Activated CD4-positive, alpha-beta T cell treated with anti-CD3 and anti-CD28 coated beads, Interleukin-2, Interleukin-6, amounts not matched to agents 100 ng/mL and 50 ng/mL, durations not matched to agents 16 hours and 8 hours (primary cell): ENCODE results near the gene CRIM1.

Experiments used
- DNase-seq: peaks from one replicate; pipeline ENCODE4 v3.0.0-alpha.2; 2020

Gene CRIM1

GRCh38 chr2:36355151-36355889, at the start of gene CRIM1:
Gene CRIM1, plus strand, starts transcription at chr2:36355778. Its CDS starts 515 bp downstream, at chr2:36356293.
- DNase-seq: peak; percentile 55

DNA sequence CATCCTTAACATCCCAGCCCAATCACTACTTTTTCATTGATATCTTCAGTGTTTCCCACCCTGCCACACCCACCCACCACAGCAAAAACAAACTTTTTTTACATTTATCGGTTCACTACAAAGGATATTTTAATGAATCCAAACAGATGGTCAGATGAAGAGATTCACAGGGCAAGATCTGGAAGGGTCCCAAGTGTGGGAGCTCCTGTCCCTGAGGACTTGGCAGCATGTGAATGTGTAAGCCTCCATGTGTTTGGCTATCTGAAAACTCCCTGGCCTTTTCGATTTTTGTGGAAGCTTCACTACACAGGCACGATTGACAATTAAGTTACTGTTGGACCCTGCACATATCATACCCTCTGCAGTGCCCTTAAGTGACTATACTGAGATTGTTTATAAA, 48.1 kb upstream of the CRIM1 start:
- DNase-seq: no peak

DNA sequence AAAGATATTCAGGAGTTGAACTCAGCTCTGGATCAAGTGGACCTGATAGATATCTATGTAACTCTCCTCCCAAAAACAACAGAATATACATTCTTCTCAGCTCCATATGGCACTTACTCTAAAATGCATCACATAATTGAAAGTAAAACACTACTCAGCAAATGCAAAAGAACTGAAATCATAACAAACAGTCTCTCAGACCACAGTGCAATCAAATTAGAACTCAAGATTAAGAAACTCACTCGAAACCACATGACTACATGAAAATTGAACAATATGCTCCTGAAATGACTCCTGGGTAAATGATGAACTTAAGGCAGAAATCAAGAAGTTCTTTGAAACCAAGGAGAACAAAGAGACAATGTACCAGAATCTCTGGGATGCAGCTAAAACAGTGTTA, 45.1 kb upstream of the CRIM1 start:
- peak; percentile 30 for DNase-seq

GRCh38 chr2:36318547-36318946, 37.0 kb upstream of the CRIM1 start:
- DNase-seq: no peak

GRCh38 chr2:36322108-36322507, 33.5 kb upstream of the CRIM1 start:
- no peak for DNase-seq

DNA sequence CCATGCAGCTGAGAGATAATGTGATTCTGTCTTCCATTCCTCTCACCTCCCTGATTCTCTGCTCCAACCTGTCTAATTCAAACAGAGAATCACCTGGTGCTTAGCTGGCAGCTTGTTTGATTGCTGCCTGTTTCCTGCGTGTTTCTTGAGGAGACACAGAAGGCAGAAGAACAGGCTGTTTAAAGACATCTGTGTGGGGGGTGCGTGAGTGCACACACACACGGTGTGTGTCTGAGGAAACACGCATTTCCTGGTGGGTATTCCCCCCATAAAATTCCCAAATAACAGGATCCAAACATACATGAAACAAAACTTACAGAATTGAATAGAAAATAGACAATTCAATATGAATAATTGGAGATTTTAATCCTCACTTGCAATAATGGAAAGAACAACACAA, 29.3 kb upstream of the CRIM1 start:
- DNase-seq: no peak

GRCh38 chr2:36329251-36329650, 26.3 kb upstream of the CRIM1 start:
- no peak for DNase-seq

DNA sequence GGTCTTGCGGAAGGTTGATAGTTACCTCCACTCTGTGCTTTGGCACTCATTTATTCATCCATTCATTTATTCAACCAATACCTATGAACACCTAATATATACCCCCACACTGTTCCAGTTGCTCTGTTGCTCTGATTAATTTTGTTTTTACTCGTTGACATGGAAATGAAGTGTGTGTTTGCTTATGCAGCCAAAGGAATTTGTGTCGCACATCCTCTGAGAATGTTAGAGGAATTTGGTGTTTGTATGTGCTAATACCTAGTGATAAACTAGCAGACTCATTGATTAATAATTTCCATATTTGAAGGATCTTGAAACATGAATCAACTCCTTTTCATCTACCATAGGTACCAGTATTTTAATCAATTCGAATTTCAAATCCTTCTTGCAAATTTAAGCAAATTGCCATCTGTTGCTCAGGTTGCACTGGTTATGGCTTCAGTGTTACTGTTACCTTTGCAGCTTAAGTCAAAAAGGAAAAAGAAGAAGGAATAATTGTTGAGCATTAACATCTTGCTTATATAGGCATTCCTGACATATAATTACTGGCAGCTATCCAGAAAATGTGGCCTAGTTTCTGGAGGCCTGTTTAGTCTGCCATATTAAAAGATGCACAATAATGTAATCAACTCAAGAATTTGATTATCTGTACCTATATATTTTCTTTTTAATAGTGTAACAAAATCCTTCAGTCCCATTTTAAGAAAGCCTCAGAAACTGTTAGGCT, 25.7 kb upstream of the CRIM1 start:
- no peak for DNase-seq

- DNase-seq: no peak
These were observed 24.8 kb upstream of the CRIM1 start for GRCh38 chr2:36330473-36331395.

- peak; percentile 25 for DNase-seq
These were observed 22.1 kb upstream of the CRIM1 start for GRCh38 chr2:36333350-36334012.

DNA sequence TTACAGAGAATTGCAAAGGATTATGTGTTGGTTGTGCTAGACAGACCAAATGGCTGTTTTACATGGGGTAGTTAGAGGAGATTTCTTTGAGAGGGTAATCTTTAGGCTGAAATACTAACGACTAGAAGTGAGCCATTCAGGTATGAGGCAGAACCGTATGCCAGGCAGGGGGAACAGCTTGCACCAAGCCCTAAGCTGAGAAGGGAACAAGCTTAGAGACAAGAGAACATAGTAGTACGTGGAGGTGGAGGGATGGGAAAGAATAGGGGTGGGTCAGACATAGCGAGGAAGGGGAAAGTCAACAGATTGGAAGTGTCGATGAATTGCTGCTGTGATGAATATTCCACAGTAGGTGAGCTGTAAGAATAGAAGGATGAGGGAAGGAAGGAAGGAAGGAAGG, 20.0 kb upstream of the CRIM1 start:
- DNase-seq: no peak

- no peak for DNase-seq
These were observed 19.3 kb upstream of the CRIM1 start for GRCh38 chr2:36336321-36336720.

DNA sequence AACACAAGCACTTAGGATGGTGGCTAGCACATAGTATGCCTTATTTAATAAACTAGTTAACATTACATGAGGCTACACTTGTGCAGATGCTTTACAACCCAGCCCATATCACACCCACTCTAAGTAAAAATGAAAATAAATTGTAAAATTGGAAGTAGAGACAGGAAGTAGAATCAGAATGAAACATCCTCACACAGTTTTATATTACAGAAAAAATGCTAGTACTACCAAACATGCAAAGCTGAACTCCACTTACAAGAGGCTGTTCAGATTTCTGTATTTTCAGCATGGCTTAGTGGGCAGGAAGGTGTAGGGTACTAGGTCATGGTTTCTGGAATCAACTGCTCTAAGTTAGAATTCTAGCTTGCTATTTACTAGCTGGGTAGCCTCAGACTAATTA, 18.2 kb upstream of the CRIM1 start:
- peak; percentile 61 for DNase-seq

DNA sequence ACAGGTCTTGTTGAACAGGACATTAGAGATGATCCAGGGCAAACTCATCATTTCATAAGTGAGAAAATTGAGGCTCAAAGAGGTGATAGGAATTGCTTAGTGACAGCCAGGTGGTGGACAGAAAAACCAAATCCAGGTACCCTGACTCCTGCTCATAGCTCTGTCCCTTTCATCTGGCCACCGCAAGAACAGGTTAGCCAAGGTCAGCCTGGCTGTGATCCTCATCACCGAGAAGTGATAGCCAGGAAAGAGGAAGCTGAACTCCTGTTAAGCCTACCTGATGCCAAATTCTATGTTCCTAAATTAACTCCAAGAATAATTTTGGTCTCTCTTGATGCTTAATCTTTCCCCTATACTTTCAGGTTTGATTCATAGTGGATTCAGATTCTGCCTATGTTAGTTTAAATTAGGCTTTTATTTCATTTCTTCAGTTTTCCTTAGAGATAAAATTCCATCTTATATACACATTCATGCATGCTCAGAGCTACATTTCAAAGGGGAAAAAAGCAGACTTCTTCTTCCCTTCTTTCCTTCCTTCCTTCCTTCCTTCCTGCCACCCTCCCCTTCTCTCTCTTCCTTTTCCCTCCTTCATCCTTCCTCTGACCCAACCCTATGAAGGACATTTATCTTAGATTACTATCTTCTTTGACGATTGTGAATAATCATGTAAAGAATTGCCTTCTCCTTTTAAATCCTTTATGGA, 17.3 kb upstream of the CRIM1 start:
- no peak for DNase-seq

GRCh38 chr2:36338827-36339145, 16.8 kb upstream of the CRIM1 start:
- DNase-seq: no peak

GRCh38 chr2:36339607-36340218, 15.9 kb upstream of the CRIM1 start:
- no peak for DNase-seq

- no peak for DNase-seq
These were observed 12.0 kb upstream of the CRIM1 start for GRCh38 chr2:36343606-36344005.

DNA sequence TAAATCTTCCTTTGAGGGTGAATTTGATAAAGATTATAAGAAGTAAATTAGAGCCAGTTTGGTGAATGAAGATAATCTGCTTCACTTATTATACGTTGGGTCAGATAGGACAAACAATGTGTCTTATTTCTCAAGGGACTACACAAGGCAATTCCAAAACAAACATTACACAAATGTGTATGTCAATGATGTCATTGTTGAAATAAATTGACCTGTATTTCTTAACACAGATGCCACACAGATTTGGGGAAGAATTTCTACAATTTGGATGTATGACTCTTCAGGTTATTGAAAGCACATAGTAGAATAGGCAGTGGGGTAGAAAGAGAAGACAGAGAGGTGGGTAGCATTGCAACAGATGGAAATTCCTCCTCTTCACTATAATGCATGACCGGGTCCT, 6.9 kb upstream of the CRIM1 start:
- no peak for DNase-seq

- DNase-seq: no peak
These were observed 4.3 kb upstream of the CRIM1 start for GRCh38 chr2:36351291-36351690.

- DNase-seq: peak; percentile 51
These were observed 3.7 kb upstream of the CRIM1 start for GRCh38 chr2:36351736-36352349.

GRCh38 chr2:36352701-36353100, 2.9 kb upstream of the CRIM1 start:
- DNase-seq: no peak

- DNase-seq: no peak
These were observed 797 bp upstream of the CRIM1 start for GRCh38 chr2:36354811-36355150.
